ENCODE data around the gene CYRIA. TPM values are rescaled to one million over a fixed set of nuclear protein-coding genes. Genes with fewer than 3 reads are reported as not detected.

Gene CYRIA
- polyA plus RNA-seq, 3 donors = 2.1 to 2.2 (median 2.2) TPM

GRCh38 chr2:16652296-16653082 is 13.1 kb downstream of the CYRIA start:
- DNase-seq = no peak

- DNase-seq = no peak
These were observed 15.1 kb downstream of the CYRIA start for GRCh38 chr2:16650287-16651249.

- DNase-seq = no peak
These were observed 16.0 kb downstream of the CYRIA start for GRCh38 chr2:16649353-16650286.

- no peak for DNase-seq
These were observed 17.5 kb downstream of the CYRIA start for GRCh38 chr2:16647992-16648617.

GRCh38 chr2:16645775-16646559 is 19.7 kb downstream of the CYRIA start:
- DNase-seq = no peak

GRCh38 chr2:16645088-16645487 is 20.5 kb downstream of the CYRIA start:
- no peak for DNase-seq

GRCh38 chr2:16644221-16644925 is 21.3 kb downstream of the CYRIA start:
- DNase-seq = no peak

GRCh38 chr2:16643099-16643498 is 22.5 kb downstream of the CYRIA start:
- DNase-seq = no peak

GRCh38 chr2:16642088-16642487 is 23.5 kb downstream of the CYRIA start:
- no peak for DNase-seq

- no peak for DNase-seq
These were observed 24.1 kb downstream of the CYRIA start for GRCh38 chr2:16641509-16641908.

- DNase-seq = no peak
These were observed 24.8 kb downstream of the CYRIA start for GRCh38 chr2:16640867-16641266.

GRCh38 chr2:16640001-16640700 is 25.5 kb downstream of the CYRIA start:
- DNase-seq = no peak

- no peak for DNase-seq
These were observed 26.2 kb downstream of the CYRIA start for GRCh38 chr2:16639431-16639830.

GRCh38 chr2:16638946-16639345 is 26.7 kb downstream of the CYRIA start:
- no peak for DNase-seq

GRCh38 chr2:16637304-16637703 is 28.3 kb downstream of the CYRIA start:
- DNase-seq = no peak

- DNase-seq = no peak
These were observed 29.6 kb downstream of the CYRIA start for GRCh38 chr2:16635791-16636699.

GRCh38 chr2:16633621-16634430 is 31.8 kb downstream of the CYRIA start:
- no peak for DNase-seq
